GM12892 (cell line): ENCODE results near the gene EIF3B.
"Not testable (repeated sequence)": the region's sequence is repeated elsewhere in the genome, so short reads cannot be mapped to it uniquely, and the experiment has no call there.

Source experiments
- DNase-seq: peaks from one replicate; pipeline ENCODE4 v3.0.0; 2011; ENCODE audit not compliant: insufficient read length
- FAIRE-seq: peaks from 2 replicates; lab custom pipeline; 2011; peaks lifted over from hg19 to GRCh38; lab: Jason Lieb, UNC
- POLR2A ChIP-seq: IDR thresholded peaks from 2 replicates; pipeline ENCODE4 v1.6.1; 2011; ENCODE audit warnings: low read depth, low read length, control low read depth
- POLR2AphosphoS5 ChIP-seq: IDR thresholded peaks from 2 replicates; pipeline ENCODE4 v1.6.1; 2011; ENCODE audit warnings: low read depth, low read length, control low read depth
- TAF1 ChIP-seq: IDR thresholded peaks from 2 replicates; pipeline ENCODE4 v1.6.1; 2011; ENCODE audit warnings: low read depth, mild to moderate bottlenecking, control low read depth, low read length, borderline replicate concordance

The EIF3B gene

GRCh38 chr7:2411815-2412586 lies 57.4 kb downstream of the EIF3B start:
- no peak for FAIRE-seq
- TF ChIP-seq POLR2A (no peak), TAF1 (no peak), POLR2AphosphoS5 (no peak)

GRCh38 chr7:2412587-2413201 lies 58.1 kb downstream of the EIF3B start:
- no peak for TF ChIP-seq POLR2AphosphoS5
- TF ChIP-seq TAF1, result no peak
- no peak for TF ChIP-seq POLR2A
- DNase-seq (no peak), FAIRE-seq (no peak)

More at GRCh38 chr7:2411815-2412586, 57.4 kb downstream of the EIF3B start:
- DNase-seq, result no peak

DNA sequence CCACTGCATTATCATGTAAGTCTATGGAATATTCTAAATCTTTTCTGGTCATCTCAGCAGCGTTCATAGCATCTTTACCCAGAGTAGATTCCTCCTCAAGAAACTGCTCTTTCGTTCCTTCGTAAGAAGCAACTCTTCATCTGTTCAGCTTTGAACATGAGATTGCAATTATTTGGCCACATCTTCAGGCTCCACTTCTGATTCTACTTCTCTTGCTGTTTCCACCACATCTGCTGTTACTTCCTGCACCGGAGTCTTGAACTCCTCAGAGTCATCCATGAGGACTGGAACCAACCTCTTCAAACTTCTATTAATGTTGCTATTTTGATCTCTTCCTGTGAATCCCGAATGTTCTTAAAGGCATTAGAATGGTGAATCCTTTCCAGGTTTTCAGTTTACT lies 61.4 kb downstream of the EIF3B start:
- TF ChIP-seq TAF1 (no peak), POLR2AphosphoS5 (no peak), POLR2A (no peak)
- FAIRE-seq, result no peak
- no peak for DNase-seq

GRCh38 chr7:2416650-2417049 lies 62.0 kb downstream of the EIF3B start:
- FAIRE-seq, result no peak
- TF ChIP-seq POLR2AphosphoS5, result no peak
- TF ChIP-seq TAF1, result no peak
- TF ChIP-seq POLR2A, result no peak
- DNase-seq, result no peak

GRCh38 chr7:2417178-2417577 lies 62.6 kb downstream of the EIF3B start:
- not testable (repeated sequence) for FAIRE-seq, DNase-seq

DNA sequence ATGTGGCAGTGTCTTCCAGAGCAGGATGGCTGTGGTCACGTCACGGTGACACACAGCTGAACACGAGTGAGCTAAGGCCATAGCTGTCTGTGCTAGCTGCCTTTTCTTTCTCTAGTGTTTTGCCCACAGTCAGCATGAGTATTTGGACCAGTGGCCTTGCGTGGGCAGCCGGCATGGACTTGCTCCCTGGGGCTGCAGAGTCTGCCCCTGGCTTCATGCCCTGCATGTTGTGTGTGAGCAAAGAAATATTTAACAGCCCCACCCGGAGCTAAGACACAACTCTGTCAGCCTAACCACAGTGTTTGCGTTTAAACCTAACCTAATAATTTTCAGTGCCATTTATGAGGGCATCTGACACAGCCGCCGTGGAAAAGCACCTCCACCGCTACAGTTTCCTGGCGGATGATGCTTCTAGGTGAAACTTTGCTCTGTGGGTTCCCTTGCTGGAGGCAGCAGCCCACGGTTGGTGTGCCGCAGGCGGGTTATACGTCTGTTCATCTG lies 63.4 kb downstream of the EIF3B start:
- DNase-seq (no peak), FAIRE-seq (no peak)
- TF ChIP-seq POLR2AphosphoS5 (no peak), POLR2A (no peak), TAF1 (no peak)

DNA sequence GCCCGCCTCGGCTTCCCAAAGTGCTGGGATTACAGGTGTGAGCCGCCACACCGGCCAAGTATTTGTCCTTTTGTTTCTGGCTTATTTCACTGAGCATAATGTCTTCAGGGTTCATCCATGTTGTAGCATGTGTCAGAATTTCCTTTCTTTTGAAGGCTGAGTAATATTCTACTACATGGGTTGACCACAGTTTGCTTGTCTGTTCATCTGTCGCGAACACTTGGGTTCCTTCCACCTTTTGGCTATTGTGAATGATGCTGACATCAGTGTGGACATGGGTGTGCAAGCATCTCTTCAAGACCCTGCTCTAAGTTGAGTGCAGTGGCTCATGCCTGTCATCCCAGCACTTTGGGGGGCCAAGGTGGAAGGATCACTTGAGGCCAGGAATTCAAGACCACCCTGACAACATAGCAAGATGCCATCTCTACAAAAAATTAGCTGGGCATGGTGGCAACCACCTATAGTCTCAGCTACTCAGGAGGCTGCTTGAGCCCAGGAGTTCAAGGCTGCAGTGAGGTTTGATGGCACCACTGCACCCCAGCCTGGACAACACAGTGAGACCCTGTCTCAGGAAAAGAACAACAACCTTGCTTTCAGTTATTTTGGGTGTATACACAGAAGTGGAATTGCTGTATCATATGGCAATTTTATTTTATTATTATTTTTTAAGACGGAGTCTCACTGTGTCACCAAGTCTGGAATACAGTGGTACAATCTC lies 65.7 kb downstream of the EIF3B start:
- no peak for TF ChIP-seq POLR2A
- TF ChIP-seq POLR2AphosphoS5, result no peak
- TF ChIP-seq TAF1, result no peak
- FAIRE-seq (peak; percentile 5), DNase-seq (no peak)

- FAIRE-seq (no peak), DNase-seq (no peak)
- TF ChIP-seq POLR2AphosphoS5, result no peak
- TF ChIP-seq POLR2A, result no peak
- TF ChIP-seq TAF1, result no peak
Observed at GRCh38 chr7:2421943-2422310, 67.3 kb downstream of the EIF3B start.

DNA sequence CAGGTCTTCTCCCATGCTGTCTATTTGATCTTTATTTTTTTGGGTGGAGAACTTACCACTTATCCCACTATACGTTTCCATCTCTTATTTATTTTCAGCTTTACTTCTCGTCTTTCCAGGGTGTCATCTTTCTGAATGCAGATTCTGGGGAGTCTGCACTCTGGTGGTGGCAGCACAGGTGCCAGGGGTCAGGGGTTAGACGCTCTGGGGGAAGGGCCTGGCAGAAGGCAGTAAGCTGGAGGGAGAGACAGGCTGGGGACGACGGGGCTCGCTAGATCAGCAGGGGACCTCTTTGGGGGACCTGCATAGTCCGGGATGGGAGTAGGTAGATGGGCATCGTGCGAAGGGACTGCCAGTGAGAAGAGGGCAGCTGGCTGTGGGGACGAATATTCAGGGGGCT lies 71.1 kb downstream of the EIF3B start:
- DNase-seq, result no peak

More for the DNA sequence above, 71.1 kb downstream of the EIF3B start:
- no peak for FAIRE-seq
- TF ChIP-seq POLR2A, result no peak
- TF ChIP-seq POLR2AphosphoS5, result no peak
- TF ChIP-seq TAF1, result no peak
